NCI-H1417 treated with DMSO at 0.1 percent for 48 hours (cell line): ENCODE measurements around the gene MRPS14.

ENCODE experiments used
- DNase-seq: peaks from one replicate; lab custom pipeline; 2025; lab: John Stamatoyannopoulos, UW

The MRPS14 gene

DNA sequence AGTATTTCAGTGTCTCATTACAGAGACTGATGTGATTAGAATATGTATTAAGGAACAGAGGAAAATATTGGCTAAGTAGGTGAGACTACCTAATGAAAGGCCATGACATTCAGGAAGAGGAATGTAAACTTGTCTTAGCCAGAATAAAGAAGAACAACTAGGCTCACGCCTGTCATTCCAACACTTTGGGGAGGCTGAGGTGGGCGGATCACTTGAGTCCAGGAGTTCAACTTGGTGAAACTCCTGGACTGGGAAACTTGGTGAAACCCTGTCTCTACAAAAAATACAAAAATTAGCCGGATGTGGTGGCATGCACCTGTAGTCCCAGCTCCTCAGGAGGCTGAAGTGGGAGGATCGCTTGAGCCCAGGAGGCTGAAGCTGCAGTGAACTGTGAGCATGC lies 38.3 kb downstream of the MRPS14 start:
- DNase-seq = no peak

DNA sequence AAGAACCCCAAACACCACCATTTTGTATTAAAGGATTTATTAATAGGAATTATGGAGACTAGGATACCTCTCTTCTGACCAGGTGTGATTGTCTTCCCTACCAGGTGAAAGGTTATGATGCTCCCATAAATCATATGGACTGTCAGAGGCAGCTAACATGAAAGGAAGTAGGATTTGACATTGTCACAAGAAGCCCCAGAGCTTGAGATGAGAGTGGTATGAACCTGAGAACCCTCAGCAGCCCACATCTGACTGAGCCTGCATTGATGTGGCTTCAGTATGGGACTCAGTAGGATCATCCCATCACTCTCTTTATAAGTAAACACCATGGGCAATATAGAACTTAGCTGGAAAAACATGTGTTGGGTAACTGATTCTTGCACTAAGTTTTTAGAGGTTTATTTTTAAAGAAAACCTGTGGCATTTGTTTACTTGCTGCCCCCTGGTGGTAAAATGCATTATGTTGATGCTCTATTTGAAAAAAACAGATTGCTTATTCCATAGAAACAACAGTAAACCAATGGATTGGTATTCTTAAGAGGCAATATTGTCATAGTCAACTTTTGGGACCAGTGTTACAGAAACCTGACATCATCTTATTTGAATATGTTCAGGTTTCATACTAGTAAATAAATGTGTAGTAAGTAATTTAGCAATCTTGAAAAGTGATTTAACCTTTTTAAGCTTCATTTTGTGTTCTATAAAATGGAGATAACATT lies 40.1 kb downstream of the MRPS14 start:
- no peak for DNase-seq

DNA sequence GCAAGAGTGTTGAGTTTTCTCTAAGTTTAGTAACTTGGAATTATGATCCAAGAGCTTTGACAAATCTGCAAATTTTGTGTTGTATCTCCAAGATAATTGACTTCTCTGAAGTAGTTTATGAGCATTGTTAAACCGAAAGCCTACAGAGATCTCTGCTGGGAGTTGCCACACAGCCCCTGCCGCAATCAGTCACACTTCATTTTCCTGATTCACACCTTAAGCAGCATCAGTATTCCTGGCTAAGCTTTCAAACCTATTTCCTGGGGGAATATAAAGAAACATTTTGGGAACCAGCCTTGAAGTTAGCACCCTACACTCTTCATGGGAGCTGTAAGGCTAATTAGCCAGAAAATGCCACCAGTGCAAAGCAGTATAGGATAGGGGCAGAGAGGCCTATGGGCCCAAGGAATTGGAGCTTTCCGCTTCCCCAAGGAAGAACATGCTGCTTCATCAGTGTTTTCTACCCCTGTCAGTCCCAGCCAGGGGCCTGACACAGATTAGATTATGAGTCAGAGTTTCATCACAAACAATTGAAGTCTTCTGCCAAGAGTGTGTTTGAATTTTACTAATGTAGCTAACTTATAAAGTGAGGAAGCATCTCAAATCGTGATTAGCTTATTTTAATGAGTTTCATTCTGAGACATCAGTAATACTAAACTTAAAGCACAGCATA lies 46.7 kb downstream of the MRPS14 start:
- DNase-seq = no peak

DNA sequence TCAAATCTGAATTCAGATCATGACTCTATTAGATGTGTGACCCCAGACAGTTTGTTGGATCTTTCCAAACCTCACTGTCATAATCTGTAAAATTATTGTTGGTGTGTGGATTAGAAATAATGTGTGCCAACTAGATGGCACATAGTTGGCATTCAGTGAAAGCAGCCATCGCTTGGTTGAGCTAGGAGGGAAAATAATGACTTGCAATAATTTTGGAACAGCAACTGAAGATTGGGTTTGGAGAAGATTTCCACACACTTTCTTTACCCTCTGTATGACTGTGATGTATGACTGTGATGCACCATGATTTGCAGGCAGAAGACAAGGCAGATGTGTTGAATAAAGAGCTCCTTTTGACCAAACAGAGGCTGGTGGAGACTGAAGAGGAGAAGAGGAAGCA lies 47.5 kb downstream of the MRPS14 start:
- no peak for DNase-seq

DNA sequence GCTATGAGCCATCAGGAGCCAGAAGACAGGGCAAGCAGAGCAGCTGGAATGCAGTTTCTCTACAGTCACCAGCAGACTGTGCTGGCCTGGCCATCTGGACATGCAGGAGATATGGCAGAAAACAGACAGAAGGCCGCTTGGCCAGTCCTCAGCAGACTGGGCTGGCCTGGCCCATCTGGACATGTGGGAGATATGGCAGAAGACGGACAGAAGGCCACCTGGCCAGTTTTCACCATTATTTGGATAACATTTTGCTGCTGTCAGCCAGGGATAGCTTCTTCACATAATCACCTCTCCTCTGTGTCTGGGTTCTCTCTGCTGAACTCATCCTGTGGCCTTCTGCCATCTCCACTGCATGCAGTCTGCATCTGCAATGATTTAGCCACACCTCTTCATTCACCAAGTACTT lies 48.5 kb downstream of the MRPS14 start:
- DNase-seq = no peak

DNA sequence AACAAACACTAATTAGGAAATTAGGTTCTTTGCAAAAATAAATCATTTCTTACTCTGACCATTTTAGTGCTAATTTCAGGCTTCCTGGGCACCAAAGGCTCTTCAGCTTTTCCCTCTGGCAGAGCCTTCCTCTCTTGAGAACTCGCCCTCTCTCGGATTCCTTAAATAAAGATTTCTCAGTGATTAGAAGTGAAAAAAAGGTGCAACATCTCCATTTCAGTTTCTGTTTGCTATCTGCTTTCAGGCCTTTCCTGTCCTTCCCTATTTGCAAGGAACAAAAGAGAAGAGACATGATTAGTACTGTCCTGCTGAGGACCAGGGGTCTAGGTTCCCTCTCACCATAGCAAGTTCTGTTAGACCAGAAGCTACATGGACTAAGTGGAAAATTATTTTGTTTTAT lies 51.3 kb downstream of the MRPS14 start:
- no peak for DNase-seq

DNA sequence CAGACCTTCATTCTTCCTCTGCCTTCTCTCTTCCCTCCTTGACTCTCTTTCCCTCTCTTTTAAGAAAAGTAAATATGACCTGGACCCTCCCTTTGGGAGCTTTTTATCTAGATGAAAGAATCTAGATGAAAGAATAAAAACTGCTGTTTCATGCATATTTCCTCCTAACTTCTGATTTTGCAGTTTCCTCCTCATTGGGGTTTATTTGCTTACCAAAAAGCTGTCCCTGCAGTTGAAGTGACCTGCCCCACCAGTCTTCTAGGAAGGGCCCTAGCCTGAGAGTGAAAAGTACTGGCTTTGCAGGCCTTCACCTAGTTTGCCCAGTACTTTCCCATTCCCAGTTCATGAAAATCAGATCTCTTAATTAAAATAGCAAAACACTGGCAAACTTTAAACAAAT lies 51.8 kb downstream of the MRPS14 start:
- DNase-seq = no peak

DNA sequence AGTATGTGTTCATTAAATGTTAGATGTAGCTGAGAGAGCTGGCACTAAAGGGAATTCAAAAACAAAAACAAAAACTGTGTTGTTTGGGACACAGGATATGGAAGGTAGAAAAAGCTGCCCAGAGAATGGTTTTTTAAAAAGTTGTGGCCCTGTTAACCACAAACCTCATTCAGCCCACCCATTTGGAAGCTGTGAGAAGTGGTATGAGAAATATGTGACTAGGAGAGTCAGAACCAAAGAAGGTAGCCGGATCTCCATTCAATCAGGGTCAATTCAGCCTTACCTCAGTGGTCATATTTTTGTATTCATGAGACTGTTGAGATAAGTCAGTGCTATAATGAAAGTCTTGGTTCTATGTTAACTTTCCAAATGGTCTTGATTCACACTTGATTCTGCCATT lies 53.2 kb downstream of the MRPS14 start:
- DNase-seq = no peak

DNA sequence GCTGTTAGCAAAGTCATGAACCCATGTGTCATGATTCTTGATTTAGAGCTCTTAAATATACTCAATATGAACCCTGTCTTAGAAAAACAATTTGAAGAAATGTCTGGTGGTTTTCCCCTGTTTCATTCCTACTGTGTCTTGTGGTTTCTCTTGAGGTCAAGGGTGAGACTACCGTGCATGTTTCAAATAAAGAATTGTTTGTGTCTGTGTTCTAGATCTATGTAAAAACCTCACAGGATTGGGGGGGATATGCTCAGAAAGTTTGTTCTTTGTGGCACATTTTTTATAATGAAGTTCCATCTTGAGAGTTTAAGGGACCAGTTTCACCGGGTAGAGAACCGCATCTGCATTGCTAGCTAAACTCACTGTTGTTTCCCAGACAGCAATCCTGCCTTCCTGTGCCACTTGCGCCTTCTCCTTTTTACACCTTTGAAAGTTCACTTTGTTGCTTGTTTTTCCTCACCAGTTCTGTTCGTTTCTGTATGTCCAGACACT lies 54.4 kb downstream of the MRPS14 start:
- no peak for DNase-seq

DNA sequence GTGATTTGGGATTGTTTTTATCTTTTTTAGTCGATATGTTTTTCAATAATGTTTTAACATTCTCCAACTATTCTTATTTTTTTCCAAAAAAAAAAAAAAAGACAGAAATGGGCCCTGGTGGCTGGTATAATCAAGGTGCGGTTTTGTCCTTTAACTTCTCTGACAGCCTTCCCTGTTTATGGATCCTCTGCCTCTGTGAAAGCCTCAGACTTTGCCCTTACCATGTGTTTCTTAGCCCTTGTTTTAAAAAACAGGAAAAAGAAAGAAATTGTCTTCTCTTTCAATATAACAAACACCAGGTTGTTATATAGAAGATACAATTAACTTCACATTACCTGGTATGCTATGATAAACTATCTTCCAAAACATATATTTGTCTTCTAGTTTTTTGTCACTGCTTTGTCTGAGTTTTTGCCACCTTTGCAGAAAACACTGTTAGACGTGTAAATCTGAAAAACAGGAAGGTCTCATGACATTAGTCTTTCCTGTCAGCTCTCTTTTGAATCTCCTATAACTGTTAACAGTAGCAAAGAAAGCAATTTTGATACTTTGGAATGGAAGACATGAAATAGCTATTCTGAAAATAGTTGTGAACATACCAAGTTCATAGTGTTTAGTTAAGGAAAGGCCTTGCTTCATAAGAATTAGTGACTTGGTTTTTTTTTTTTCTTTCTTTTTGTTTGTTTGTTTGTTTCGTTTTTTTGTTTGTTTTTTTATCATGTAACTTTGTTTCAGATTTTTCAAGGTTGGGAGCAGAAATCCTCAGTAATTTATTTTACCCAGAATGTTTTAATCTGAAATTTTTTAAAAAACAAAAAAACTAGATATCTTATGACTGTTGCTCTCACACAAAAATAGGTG lies 55.1 kb downstream of the MRPS14 start:
- DNase-seq = no peak

DNA sequence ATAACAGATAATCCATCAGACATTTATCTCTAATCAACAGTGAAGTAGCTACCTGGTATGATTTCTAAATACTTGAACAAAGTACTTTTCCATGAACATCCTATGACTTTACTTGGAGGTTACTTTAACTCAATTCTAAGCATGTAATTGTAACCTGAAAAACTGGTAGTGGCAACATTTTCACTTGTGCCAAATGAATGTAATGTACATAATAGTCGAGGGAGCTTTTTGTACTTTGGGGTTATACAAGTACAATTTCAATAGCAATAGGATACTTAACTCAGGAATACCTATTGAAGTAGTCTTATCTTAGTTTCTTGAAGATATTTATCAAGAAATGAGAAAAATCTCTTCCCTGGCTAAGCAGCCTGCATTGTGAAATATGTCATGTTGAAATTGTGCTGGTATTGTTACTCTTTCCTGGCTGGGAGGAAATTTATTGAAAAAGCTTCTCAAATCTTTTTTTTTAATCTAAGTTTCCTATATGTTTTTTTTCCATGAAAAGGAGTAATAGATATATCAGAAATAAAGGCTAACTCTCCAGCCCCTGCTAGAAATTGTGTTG lies 57.1 kb downstream of the MRPS14 start:
- no peak for DNase-seq

DNA sequence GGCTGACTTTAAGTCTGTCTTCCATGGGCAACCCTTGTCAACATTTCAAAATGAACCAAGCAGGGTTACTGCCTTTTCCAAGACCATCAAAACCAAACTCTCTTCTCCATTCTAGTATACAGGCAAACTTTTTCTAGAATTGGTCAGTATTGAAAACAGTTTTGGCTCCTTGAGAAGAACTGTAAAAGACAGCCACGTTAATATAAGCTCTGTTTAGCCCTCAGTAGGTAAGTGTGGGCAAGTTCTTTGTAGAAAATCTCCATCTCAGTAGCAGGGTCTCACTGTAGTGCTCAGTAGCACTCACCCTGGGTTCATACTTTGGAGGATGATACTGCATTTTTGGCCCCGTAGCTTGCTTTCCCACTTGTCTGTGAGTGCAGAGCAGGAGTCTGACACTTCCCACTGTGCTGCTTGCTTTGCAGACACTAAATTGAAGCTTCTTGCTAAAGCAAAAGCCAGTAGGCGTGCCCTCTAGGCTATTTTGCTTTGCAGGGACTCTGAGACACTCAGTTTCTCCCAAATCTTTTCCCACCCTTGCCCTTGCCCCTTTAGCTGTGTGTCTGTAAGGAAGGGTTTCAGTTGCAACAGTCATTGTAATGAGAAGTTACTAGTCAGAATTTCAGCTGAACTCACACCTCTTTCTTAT lies 57.7 kb downstream of the MRPS14 start:
- no peak for DNase-seq

DNA sequence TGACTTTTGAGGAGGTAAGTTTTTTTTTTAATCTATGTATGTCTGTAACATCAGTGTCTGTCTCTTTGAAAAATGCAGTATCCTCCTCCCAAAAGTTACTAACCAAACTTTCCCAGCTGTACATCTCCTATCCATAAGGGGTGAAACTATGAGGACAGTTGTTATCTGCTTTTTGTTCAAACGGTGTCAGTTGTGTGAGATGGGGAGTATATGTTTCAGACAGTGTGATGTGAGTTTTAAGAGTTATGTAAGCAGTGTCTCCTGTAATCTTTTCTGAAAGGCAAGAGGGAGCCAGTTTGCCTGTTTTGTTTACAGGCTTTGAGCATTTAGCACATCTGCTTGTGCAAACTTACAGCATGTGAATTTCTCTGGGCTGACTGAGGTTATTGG lies 58.3 kb downstream of the MRPS14 start:
- no peak for DNase-seq

DNA sequence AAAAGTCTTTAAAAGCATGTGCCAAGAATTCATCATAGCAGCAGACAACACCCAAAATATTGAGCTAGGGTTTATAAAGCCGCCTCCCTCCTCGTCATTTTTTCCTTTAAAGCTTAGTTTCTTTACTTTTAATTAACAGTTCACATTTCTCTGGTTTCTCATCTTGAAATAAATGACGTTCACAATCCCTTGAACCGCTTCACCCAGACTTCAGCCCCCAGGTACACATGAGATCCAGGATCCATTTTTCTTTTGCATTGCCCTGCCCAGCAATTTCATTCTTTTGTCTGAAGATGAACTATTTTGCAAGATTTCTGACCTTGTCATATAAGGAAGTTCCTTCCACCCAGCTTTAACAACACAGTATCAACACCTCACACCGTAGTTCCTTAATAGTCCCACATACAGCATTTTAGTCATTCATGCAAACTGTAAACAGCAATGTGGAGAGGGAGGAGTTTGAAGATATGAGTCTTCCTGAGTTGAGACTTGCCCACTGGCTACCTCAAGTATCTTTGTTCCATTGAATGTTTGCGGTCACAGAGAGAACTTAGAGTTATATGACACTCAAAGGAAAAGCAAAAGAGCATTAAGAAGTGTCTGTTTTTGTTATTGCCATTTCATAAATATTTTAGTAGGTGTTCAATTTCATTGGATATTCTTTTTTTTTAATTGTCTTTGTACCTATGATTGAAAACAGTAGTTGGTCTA lies 58.8 kb downstream of the MRPS14 start:
- DNase-seq = no peak

DNA sequence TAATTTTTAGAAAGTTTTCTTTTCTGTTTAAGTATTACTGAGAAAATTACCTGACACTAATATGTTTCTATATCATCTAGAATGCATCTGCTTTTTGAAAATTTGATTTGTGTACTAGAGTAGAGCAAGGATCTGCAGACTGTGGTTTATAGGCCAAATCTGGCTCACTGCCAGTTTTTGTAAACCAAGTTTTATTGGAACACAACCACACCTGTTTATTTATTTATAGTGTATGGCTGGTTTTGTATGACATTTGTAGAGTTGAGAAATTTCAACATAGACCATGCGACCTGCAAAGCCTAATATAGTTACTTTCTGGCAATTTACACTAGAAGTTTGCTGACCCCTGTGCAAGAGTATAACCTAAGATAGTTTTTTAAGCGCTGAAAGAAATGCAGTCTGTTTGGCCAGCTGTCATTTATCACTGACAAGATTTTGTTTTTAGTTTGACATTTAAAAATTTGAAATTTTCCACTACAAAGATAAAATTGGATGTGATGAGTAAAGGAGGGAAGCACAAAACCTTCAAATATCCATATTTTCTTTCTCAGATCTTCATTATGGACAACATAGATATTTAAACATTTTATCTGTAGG lies 59.6 kb downstream of the MRPS14 start:
- no peak for DNase-seq
